CD4-positive, alpha-beta T cell treated with Interleukin-17A for 4 hours (primary cell): Measurements from ENCODE around the gene FAM124B.

ENCODE experiments used
- DNase-seq: peaks from one replicate; pipeline ENCODE4 v3.0.0-alpha.2; 2020; ENCODE audit warnings: mixed read lengths

Gene FAM124B

GRCh38 chr2:224333726-224334482 is 68.0 kb downstream of the FAM124B start:
- no peak for DNase-seq

GRCh38 chr2:224331698-224332097 is 70.2 kb downstream of the FAM124B start:
- DNase-seq = no peak

GRCh38 chr2:224328798-224329197 is 73.1 kb downstream of the FAM124B start:
- DNase-seq = no peak
